PC-3 (cell line): ENCODE results near the gene CAMTA1. TPM values are rescaled to one million over a fixed set of nuclear protein-coding genes. Genes with fewer than 3 reads are reported as not detected.

Experiments
- ATAC-seq: fragments of 200-7000 bp; cut with Tn5 transposase; 2 replicates; pipeline ENCODE4 v1.9.1; 2020; ENCODE audit warnings: mild to moderate bottlenecking, moderate library complexity
- BruUV-seq: library from RNA; stranded (reverse); fragments of 400-500 nt; replicated peaks from 2 replicates; lab custom pipeline; 2021; lab: Mats Ljungman, UMichigan
- CTCF ChIA-PET: fragments of 300-600 bp; sonication (Branson Sonifier 250); formaldehyde crosslinking; loops from one replicate; lab custom pipeline; 2022; ENCODE audit warnings: antibody characterized with exemption; lab: Charles Lee
- POLR2A ChIA-PET: fragments of 300-600 bp; sonication (Branson Sonifier 250); formaldehyde crosslinking; loops from one replicate; lab custom pipeline; 2022; ENCODE audit warnings: antibody characterized with exemption; ENCODE audit not compliant: unreplicated experiment; lab: Charles Lee
- DNase-seq: peaks from one replicate; pipeline ENCODE4 v3.0.0-alpha.2; 2015
- H2AFZ ChIP-seq: fragments of 300-600 bp; sonication (generic); 2 replicates; pipeline ENCODE4 v1.6.0; 2016; ENCODE audit warnings: antibody characterized with exemption, low read length
- H3F3A ChIP-seq: fragments of 300-600 bp; sonication (generic); one replicate; pipeline ENCODE4 v1.6.0; 2017; ENCODE audit warnings: antibody characterized with exemption, low read length, control low read depth, mild to moderate bottlenecking; ENCODE audit not compliant: unreplicated experiment
- H3K27ac ChIP-seq: fragments of 300-600 bp; sonication (generic); 2 replicates; pipeline ENCODE4 v1.5.1; 2016; ENCODE audit warnings: mild to moderate bottlenecking, low read length
- H3K27me3 ChIP-seq: fragments of 300-600 bp; sonication (generic); 2 replicates; pipeline ENCODE4 v1.6.1; 2016; ENCODE audit warnings: low read length, mixed read lengths
- H3K36me3 ChIP-seq: fragments of 300-600 bp; sonication (generic); 2 replicates; pipeline ENCODE4 v1.6.1; 2016; ENCODE audit warnings: low read depth, mixed run types, low read length, mixed read lengths
- H3K4me1 ChIP-seq: fragments of 300-600 bp; sonication (generic); 2 replicates; pipeline ENCODE4 v1.5.1; 2016; ENCODE audit warnings: low read length; ENCODE audit not compliant: insufficient read depth
- H3K4me2 ChIP-seq: fragments of 300-600 bp; sonication (generic); 2 replicates; pipeline ENCODE4 v1.6.0; 2016; ENCODE audit warnings: low read length
- H3K4me3 ChIP-seq: fragments of 300-600 bp; sonication (generic); 2 replicates; pipeline ENCODE4 v1.5.1; 2016; ENCODE audit warnings: mild to moderate bottlenecking, low read length, mixed read lengths
- H3K79me2 ChIP-seq: fragments of 300-600 bp; sonication (generic); 2 replicates; pipeline ENCODE4 v1.6.1; 2017; ENCODE audit warnings: low read length, mixed read lengths
- H3K9ac ChIP-seq: fragments of 300-600 bp; sonication (generic); 2 replicates; pipeline ENCODE4 v1.6.0; 2016; ENCODE audit warnings: mild to moderate bottlenecking, low read length
- H3K9me2 ChIP-seq: fragments of 300-600 bp; sonication (generic); replicated peaks from 2 replicates; pipeline ENCODE4 v1.6.1; 2016; ENCODE audit warnings: mixed run types, low read length, mixed read lengths
- H3K9me3 ChIP-seq: fragments of 300-600 bp; sonication (generic); 2 replicates; pipeline ENCODE4 v1.6.1; 2016; ENCODE audit warnings: low read length, mixed read lengths
- H4K20me1 ChIP-seq: fragments of 300-600 bp; sonication (generic); 2 replicates; pipeline ENCODE4 v1.6.1; 2016; ENCODE audit warnings: low read length, mixed read lengths
- EZH2 ChIP-seq: fragments of 300-600 bp; sonication (generic); IDR thresholded peaks from one replicate; pipeline ENCODE4 v1.6.1; 2017; ENCODE audit warnings: antibody characterized with exemption, mild to moderate bottlenecking, low read length; ENCODE audit not compliant: unreplicated experiment
- EZH2phosphoT487 ChIP-seq: fragments of 300-600 bp; sonication (generic); IDR thresholded peaks from 2 replicates; pipeline ENCODE4 v1.6.1; 2018; ENCODE audit warnings: mild to moderate bottlenecking, antibody characterized with exemption, low read length, borderline replicate concordance
- intact Hi-C: fragments of 100-400 bp; cut with micrococcal nuclease; formaldehyde crosslinking; loops from 2 replicates; pipeline ENCODE4 v1.9.0; 2023
- total RNA-seq: library from RNA; depleted of rRNA; stranded (reverse); fragments of >200 nt; gene quantifications from 2 replicates; pipeline ENCODE4 v1.2.3, GENCODE V29; 2014
- TF ChIP-seq, protein P1 (sequence below): fragments of 300-600 bp; sonication (generic); conservative IDR thresholded peaks from 2 replicates; pipeline ENCODE4 v1.5.1; 2017; ENCODE audit warnings: antibody characterized with exemption, low read depth, mild to moderate bottlenecking, low read length

The CAMTA1 gene
- total RNA-seq, 1 experiment from 2014 or later = 40.8 TPM

DNA sequence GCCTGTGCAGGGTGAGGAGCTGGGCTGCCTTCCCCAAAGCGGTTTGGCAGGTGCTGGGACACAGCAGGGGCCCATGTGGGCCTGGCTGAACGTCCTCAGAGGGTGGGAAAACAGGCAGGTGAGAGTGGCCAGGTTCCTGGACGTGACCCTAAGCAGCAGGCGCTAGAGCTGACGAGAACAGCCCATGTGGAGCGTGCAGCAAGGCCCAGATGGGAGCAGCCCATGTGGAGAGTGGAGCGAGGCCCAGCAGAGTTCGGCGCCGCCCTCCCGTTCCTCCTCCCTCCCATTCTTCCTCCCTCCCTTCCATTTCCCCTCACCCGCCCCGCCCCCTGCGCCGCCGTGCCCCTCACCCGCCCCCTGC lies 671.4 kb downstream of the CAMTA1 start:
- no peak for ATAC-seq
- no peaks in the 10 kb centered on the region for H3K4me1 ChIP-seq
- no TSS peak for BruUV-seq
- H3K9me2 ChIP-seq = no peaks in the 10 kb centered on the region
- H3K4me2 ChIP-seq = no peak overlapping the region
- no peaks in the 10 kb centered on the region for H3K79me2 ChIP-seq
- H3K4me3 ChIP-seq = no peak overlapping the region
- POLR2A ChIA-PET = no interaction called here
- H3K9ac ChIP-seq = no peak overlapping the region
- H3F3A ChIP-seq = no peaks in the 10 kb centered on the region
- no peaks in the 10 kb centered on the region for H4K20me1 ChIP-seq
- CTCF ChIA-PET = no interaction called here
- H3K27ac ChIP-seq = no peak overlapping the region
- TF ChIP-seq EZH2 (no peak), EZH2phosphoT487 (no peak)
- TF ChIP-seq, protein P1, sequence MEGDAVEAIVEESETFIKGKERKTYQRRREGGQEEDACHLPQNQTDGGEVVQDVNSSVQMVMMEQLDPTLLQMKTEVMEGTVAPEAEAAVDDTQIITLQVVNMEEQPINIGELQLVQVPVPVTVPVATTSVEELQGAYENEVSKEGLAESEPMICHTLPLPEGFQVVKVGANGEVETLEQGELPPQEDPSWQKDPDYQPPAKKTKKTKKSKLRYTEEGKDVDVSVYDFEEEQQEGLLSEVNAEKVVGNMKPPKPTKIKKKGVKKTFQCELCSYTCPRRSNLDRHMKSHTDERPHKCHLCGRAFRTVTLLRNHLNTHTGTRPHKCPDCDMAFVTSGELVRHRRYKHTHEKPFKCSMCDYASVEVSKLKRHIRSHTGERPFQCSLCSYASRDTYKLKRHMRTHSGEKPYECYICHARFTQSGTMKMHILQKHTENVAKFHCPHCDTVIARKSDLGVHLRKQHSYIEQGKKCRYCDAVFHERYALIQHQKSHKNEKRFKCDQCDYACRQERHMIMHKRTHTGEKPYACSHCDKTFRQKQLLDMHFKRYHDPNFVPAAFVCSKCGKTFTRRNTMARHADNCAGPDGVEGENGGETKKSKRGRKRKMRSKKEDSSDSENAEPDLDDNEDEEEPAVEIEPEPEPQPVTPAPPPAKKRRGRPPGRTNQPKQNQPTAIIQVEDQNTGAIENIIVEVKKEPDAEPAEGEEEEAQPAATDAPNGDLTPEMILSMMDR = no peak
- H2AFZ ChIP-seq = no peak overlapping the region
- no peaks in the 10 kb centered on the region for H3K9me3 ChIP-seq
- intact Hi-C loops = no loop called here
- H3K36me3 ChIP-seq = no peaks in the 10 kb centered on the region
- H3K27me3 ChIP-seq = peaks cover 20% of the 10 kb centered on the region
- DNase-seq = no peak

DNA sequence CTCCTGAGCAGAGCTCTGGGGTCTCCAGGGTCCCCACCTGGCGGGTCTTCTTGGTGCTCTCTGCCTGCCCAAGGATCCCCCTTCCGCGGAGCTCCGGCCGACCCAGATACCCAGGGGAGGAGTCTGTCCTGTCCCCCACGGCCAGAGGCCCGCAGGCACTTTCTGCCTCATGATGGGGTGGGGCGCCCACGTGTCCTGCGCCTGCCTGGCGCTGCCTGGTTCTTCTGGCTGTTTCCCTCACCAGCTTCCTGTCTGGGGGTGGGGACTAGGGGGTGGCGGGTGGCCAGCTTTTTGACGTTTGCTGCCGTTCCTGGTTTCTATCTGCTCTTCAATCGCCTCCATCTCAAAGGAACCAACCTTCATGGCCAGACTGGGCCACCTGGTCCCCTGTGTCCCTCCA lies 672.6 kb downstream of the CAMTA1 start:
- no peaks in the 10 kb centered on the region for H3K4me1 ChIP-seq
- DNase-seq = no peak
- no peaks in the 10 kb centered on the region for H3K36me3 ChIP-seq
- H3K9me3 ChIP-seq = no peaks in the 10 kb centered on the region
- H3K27me3 ChIP-seq = peaks cover 20% of the 10 kb centered on the region
- H3K9ac ChIP-seq = no peak overlapping the region
- no TSS peak for BruUV-seq
- POLR2A ChIA-PET = no interaction called here
- H3K9me2 ChIP-seq = no peaks in the 10 kb centered on the region
- no peaks in the 10 kb centered on the region for H3F3A ChIP-seq
- no peaks in the 10 kb centered on the region for H4K20me1 ChIP-seq
- H3K79me2 ChIP-seq = no peaks in the 10 kb centered on the region
- no peak overlapping the region for H2AFZ ChIP-seq
- no peak for ATAC-seq
- TF ChIP-seq EZH2phosphoT487 = no peak
- TF ChIP-seq, protein P1 = no peak
- TF ChIP-seq EZH2 = no peak
- CTCF ChIA-PET = no interaction called here
- H3K27ac ChIP-seq = no peak overlapping the region
- H3K4me2 ChIP-seq = no peak overlapping the region
- intact Hi-C loops = no loop called here
- no peak overlapping the region for H3K4me3 ChIP-seq

DNA sequence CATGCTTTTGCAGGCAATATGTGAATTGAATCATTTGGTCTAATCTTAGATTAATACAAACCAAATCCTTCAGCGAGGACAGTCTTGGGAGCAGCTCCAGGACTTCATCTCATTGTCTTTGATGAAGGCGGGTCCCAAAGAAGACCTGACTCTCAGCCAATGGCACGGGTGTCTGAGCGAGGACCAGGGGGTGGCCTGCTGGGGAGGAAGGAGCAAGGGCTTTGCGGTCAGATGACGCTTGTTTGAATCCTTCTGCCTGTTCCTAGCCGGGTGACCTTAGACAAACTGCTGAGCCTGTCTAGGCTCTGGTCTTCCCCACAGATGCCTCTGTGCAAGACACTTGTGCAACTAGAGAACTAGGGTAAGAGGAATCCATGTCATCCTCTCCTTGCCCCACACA lies 673.7 kb downstream of the CAMTA1 start:
- Histone ChIP-seq H4K20me1 (no peaks in the 10 kb centered on the region), H3K4me1 (no peaks in the 10 kb centered on the region), H3K27ac (no peak overlapping the region), H3K9ac (no peak overlapping the region), H3K9me2 (no peaks in the 10 kb centered on the region), H3K36me3 (no peaks in the 10 kb centered on the region), H3K79me2 (no peaks in the 10 kb centered on the region), H3K4me3 (no peak overlapping the region), H3K9me3 (no peaks in the 10 kb centered on the region), H3K4me2 (no peak overlapping the region), H3F3A (no peaks in the 10 kb centered on the region), H3K27me3 (peaks cover 20% of the 10 kb centered on the region), H2AFZ (no peak overlapping the region)
- BruUV-seq = no TSS peak
- TF ChIP-seq EZH2phosphoT487 (no peak), EZH2 (no peak)
- TF ChIP-seq, protein P1 = no peak
- CTCF ChIA-PET = no interaction called here
- DNase-seq (no peak), ATAC-seq (no peak)
- intact Hi-C loops = no loop called here
- POLR2A ChIA-PET = no interaction called here
